Neural crest cell (in vitro differentiated cells): ENCODE results near the gene DGUOK. TPM values are rescaled to one million over a fixed set of nuclear protein-coding genes. Genes with fewer than 3 reads are reported as not detected.

Source experiments
- DNase-seq: peaks from one replicate; pipeline ENCODE4 v3.0.0; 2021; ENCODE audit warnings: low read depth, mixed read lengths, low spot score
- H3K27ac Mint-ChIP-seq: one replicate; pipeline ENCODE4 v1.8.0; 2021; ENCODE audit warnings: mild to moderate bottlenecking, mixed read lengths; ENCODE audit not compliant: unreplicated experiment
- H3K27me3 Mint-ChIP-seq: 2 replicates; pipeline ENCODE4 v1.8.0; 2021; ENCODE audit warnings: low read depth, mild to moderate bottlenecking, mixed read lengths
- H3K36me3 Mint-ChIP-seq: 2 replicates; pipeline ENCODE4 v1.8.0; 2021; ENCODE audit warnings: low read depth, mild to moderate bottlenecking, mixed read lengths
- H3K4me1 Mint-ChIP-seq: 2 replicates; pipeline ENCODE4 v1.8.0; 2021; ENCODE audit warnings: mixed read lengths
- H3K4me3 Mint-ChIP-seq: one replicate; pipeline ENCODE4 v1.8.0; 2021; ENCODE audit warnings: mild to moderate bottlenecking, mixed read lengths
- H3K9me3 Mint-ChIP-seq: 2 replicates; pipeline ENCODE4 v1.8.0; 2021; ENCODE audit warnings: mixed read lengths
- CTCF ChIP-seq: fragments of 200-600 bp; sonication (generic); conservative IDR thresholded peaks from 2 replicates; pipeline ENCODE4 v1.5.0; 2021; ENCODE audit warnings: antibody characterized with exemption, mild to moderate bottlenecking
- total RNA-seq: library from RNA; stranded (reverse); gene quantifications from 2 replicates; pipeline ENCODE4 v1.2.1, GENCODE V29; 2021

DGUOK gene
- total RNA-seq, 1 donor from 2014 or later: 100 TPM

GRCh38 chr2:73944714-73945113 lies 18.0 kb downstream of the DGUOK start:
- Mint-ChIP-seq H3K27me3 (no peaks in the 10 kb centered on the region), H3K4me1 (peaks cover 7% of the 10 kb centered on the region), H3K36me3 (peaks cover 4% of the 10 kb centered on the region), H3K9me3 (no peaks in the 10 kb centered on the region), H3K27ac (no peak overlapping the region), H3K4me3 (no peak overlapping the region)
- no peak for DNase-seq
- TF ChIP-seq CTCF: no peak

GRCh38 chr2:73946215-73946614 lies 19.5 kb downstream of the DGUOK start:
- Mint-ChIP-seq H3K27ac (no peak overlapping the region), H3K4me1 (no peaks in the 10 kb centered on the region), H3K36me3 (peaks cover 14% of the 10 kb centered on the region), H3K4me3 (no peak overlapping the region), H3K9me3 (no peaks in the 10 kb centered on the region), H3K27me3 (no peaks in the 10 kb centered on the region)
- no peak for TF ChIP-seq CTCF
- no peak for DNase-seq

- Mint-ChIP-seq H3K36me3 (peaks cover 18% of the 10 kb centered on the region), H3K27me3 (no peaks in the 10 kb centered on the region), H3K4me3 (no peak overlapping the region), H3K27ac (no peak overlapping the region), H3K9me3 (no peaks in the 10 kb centered on the region), H3K4me1 (no peaks in the 10 kb centered on the region)
- no peak for DNase-seq
- no peak for TF ChIP-seq CTCF
Observed at GRCh38 chr2:73946666-73947065, 20.0 kb downstream of the DGUOK start.

GRCh38 chr2:73947412-73948018 lies 20.8 kb downstream of the DGUOK start:
- Mint-ChIP-seq H3K4me1 (no peaks in the 10 kb centered on the region), H3K27ac (no peak overlapping the region), H3K36me3 (peaks cover 25% of the 10 kb centered on the region), H3K4me3 (no peak overlapping the region), H3K9me3 (no peaks in the 10 kb centered on the region), H3K27me3 (no peaks in the 10 kb centered on the region)
- no peak for TF ChIP-seq CTCF
- no peak for DNase-seq

GRCh38 chr2:73949802-73950201 lies 23.1 kb downstream of the DGUOK start:
- Mint-ChIP-seq H3K27me3 (no peaks in the 10 kb centered on the region), H3K36me3 (peaks cover 29% of the 10 kb centered on the region), H3K9me3 (no peaks in the 10 kb centered on the region), H3K4me3 (no peak overlapping the region), H3K4me1 (no peaks in the 10 kb centered on the region), H3K27ac (no peak overlapping the region)
- DNase-seq: no peak
- TF ChIP-seq CTCF: no peak
